Activated CD8-positive, alpha-beta memory T cell treated with anti-CD3 and anti-CD28 coated beads, Interleukin-2, amount 10 ng/mL, durations not matched to agents 7 days and 5 days (primary cell): ENCODE results near the gene ATG4B. TPM values are rescaled to one million over a fixed set of nuclear protein-coding genes. Genes with fewer than 3 reads are reported as not detected.
"Not testable (repeated sequence)": the region's sequence is repeated elsewhere in the genome, so short reads cannot be mapped to it uniquely, and the experiment has no call there.

Source experiments
- ATAC-seq: fragments of 150-1000 bp; cut with Tn5 transposase; one replicate; pipeline ENCODE4 v1.10.0; 2021; ENCODE audit warnings: moderate library complexity
- CTCF ChIA-PET: fragments of 350-600 bp; sonication (Branson Sonifier 250); formaldehyde crosslinking; loops from one replicate; lab custom pipeline; 2021; ENCODE audit warnings: antibody characterized with exemption; lab: Charles Lee
- DNase-seq: peaks from one replicate; pipeline ENCODE4 v3.0.0-alpha.2; 2020
- H3K27ac Mint-ChIP-seq: one replicate; pipeline ENCODE4 v1.8.0; 2021; ENCODE audit warnings: mild to moderate bottlenecking, mixed read lengths
- H3K27me3 Mint-ChIP-seq: one replicate; pipeline ENCODE4 v1.8.0; 2021; ENCODE audit warnings: mixed read lengths
- H3K36me3 Mint-ChIP-seq: one replicate; pipeline ENCODE4 v1.8.0; 2021; ENCODE audit warnings: mild to moderate bottlenecking, mixed read lengths
- H3K4me1 Mint-ChIP-seq: one replicate; pipeline ENCODE4 v1.8.0; 2021; ENCODE audit warnings: mixed read lengths
- H3K4me3 Mint-ChIP-seq: one replicate; pipeline ENCODE4 v1.8.0; 2021; ENCODE audit warnings: mild to moderate bottlenecking, moderate library complexity, mixed read lengths
- H3K9me3 Mint-ChIP-seq: one replicate; pipeline ENCODE4 v1.8.0; 2022; ENCODE audit warnings: low read depth, mixed read lengths
- total RNA-seq, 2 experiments: library from RNA; stranded (reverse); gene quantifications; one replicate each; pipeline ENCODE4 v1.2.3, GENCODE V29; 2021

Gene ATG4B
- total RNA-seq, result 10 to 100 TPM; 91.4 to 95.3 TPM

DNA sequence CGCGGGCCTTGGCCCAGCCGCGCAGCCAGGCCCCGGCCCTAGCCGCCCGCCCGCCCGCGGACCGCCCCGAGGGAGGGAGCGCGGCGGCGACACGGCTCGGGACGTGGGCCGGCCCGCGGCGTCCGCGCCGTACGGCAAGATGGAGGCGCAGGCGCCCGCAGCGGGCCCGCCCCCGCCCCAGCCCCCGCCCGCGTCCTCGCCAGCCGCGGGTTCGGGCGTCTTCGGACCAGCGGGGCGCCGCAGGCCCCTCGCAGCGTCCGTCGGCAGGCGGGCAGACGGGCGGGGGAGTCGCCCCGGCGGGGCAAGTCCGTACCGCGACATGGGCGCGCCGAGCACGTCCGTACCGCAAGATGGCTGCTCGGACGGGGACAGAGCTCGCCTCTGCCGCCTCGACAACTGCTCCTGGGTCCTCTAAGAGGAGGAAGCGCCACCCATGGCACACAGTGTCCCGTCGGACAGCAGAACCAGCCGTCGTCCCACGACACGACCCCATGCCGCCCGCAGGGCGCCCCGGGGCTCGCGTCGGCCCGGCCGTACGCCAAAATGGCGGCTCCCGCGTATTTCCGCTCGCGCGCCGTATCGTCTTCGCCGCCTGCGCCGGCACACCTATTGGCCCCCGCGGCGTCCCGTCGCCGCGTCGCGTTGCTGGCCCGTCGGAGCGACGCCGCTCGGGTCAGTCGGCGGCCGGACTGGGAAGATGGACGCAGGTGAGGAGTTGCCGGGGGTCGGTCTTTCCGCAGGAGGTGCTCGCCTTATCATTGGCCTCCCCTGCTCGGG, at the start of gene ATG4B, which contains the start of gene THAP4:
Gene ATG4B (plus strand): TSS at position 676 of the 777 bp plus-strand sequence. CDS start 22 bp downstream, at position 698.
Gene THAP4 (minus strand): TSS at position 141 of the 777 bp plus-strand sequence. CDS start 141 bp downstream, outside the sequence.
- H3K4me3 Mint-ChIP-seq, result peak within 1 kb of the TSS; percentile 95
- peaks cover 5% of the 10 kb centered on the region for H3K9me3 Mint-ChIP-seq
- peaks cover 24% of the 10 kb centered on the region for H3K36me3 Mint-ChIP-seq
- peak within 1 kb of the TSS; percentile 93 for H3K27ac Mint-ChIP-seq
- ATAC-seq (peak; percentile 75), DNase-seq (peak; percentile 83)
- CTCF ChIA-PET, result interaction anchor here (0.6 to 1.2 kb wide), 4 partner anchors 19 to 66 kb away, joined by 3 to 5 read pairs (median 3); partner anchors contain the start of gene ING5
- H3K27me3 Mint-ChIP-seq, result no peaks in the 10 kb centered on the region
- H3K4me1 Mint-ChIP-seq, result peaks cover 52% of the 10 kb centered on the region

- not testable (repeated sequence) for H3K27ac Mint-ChIP-seq, H3K27me3 Mint-ChIP-seq, DNase-seq, H3K4me1 Mint-ChIP-seq, H3K4me3 Mint-ChIP-seq, ATAC-seq
- H3K36me3 Mint-ChIP-seq, result peaks cover 38% of the 10 kb centered on the region
- CTCF ChIA-PET, result interaction anchor here (0.8 kb wide), 1 partner anchor 10 kb away, joined by 3 read pairs; no protein-coding TSS in a partner anchor
- H3K9me3 Mint-ChIP-seq, result peaks cover 18% of the 10 kb centered on the region
Measured at GRCh38 chr2:241589863-241590262, 47.6 kb upstream of the ATG4B start.

DNA sequence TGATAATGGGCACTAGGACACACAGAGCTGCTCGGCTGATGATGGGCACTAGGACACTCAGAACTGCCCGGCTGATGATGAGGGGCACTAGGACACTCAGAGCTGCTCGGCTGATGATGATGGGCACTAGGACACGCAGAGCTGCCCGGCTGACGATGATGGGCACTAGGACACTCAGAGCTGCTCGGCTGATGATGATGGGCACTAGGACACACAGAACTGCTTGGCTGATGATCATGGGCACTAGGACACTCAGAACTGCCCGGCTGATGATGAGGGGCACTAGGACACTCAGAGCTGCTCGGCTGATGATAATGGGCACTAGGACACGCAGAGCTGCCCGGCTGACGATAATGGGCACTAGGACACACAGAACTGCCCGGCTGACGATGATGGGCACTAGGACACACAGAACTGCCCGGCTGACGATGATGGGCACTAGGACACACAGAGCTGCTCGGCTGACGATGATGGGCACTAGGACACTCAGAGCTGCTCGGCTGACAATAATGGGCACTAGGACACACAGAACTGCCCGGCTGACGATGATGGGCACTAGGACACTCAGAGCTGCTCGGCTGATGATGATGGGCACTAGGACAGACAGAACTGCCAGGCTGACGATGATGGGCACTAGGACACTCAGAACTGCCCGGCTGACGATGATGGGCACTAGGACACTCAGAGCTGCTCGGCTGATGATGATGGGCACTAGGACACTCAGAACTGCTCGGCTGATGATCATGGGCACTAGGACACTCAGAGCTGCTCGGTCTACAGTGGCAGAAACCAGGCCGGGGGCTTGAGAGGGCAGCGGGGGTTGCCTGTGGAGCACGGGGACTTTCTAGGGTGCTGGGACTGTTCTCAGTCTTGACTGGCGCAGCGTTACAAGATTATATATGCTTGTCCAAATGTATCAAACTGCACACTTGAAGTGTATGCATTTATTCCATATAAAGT, 46.7 kb upstream of the ATG4B start:
- peaks cover 30% of the 10 kb centered on the region for H3K36me3 Mint-ChIP-seq
- not testable (repeated sequence) for H3K27ac Mint-ChIP-seq, DNase-seq, ATAC-seq, H3K4me1 Mint-ChIP-seq, H3K4me3 Mint-ChIP-seq, H3K27me3 Mint-ChIP-seq
- CTCF ChIA-PET, result interaction anchor here (0.6 to 0.8 kb wide), 2 partner anchors 11 to 333 kb away, joined by 3 read pairs; no protein-coding TSS in a partner anchor
- peaks cover 12% of the 10 kb centered on the region for H3K9me3 Mint-ChIP-seq

DNA sequence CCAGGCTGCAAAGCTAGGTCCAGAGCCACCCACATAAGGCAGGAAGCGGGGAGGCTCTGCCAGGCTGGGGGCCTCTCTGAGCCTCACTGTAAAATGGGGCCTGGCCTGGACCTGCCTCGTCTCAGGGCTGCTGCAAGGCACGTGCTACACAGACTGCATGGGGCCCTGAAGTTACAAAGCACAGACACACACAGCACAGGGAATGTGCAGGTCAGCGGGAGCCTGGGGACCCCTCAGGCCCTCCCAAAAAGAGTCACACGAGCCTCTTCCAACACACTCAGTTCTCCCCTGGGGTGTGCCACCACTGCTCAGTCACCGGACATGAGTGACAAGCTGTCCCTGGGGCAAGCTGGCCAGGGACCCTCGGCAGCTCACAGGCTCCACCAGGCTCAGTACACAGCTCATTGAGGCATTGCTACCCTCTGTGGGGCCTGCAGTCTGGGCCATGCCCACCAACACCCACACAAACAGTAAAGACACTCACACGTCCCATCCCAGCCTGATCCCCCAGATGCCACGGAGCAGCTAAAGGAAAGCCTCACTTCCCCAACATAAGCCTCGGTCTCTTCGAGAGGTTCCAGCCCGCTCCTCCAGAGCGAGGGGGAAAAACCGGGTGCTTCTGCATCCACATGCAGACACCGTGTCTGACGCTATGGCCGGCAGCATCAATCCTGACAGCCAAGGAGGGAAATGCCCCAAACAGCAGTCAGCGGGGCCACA, 45.2 kb upstream of the ATG4B start:
- Mint-ChIP-seq H3K36me3 (peaks cover 16% of the 10 kb centered on the region), H3K4me3 (no peak overlapping the region), H3K27me3 (no peaks in the 10 kb centered on the region), H3K9me3 (peaks cover 3% of the 10 kb centered on the region), H3K4me1 (no peaks in the 10 kb centered on the region), H3K27ac (no peak overlapping the region)
- ATAC-seq, result no peak
- DNase-seq, result no peak
- CTCF ChIA-PET, result interaction anchor here (0.6 kb wide), 1 partner anchor 355 kb away, joined by 3 read pairs; no protein-coding TSS in a partner anchor

DNA sequence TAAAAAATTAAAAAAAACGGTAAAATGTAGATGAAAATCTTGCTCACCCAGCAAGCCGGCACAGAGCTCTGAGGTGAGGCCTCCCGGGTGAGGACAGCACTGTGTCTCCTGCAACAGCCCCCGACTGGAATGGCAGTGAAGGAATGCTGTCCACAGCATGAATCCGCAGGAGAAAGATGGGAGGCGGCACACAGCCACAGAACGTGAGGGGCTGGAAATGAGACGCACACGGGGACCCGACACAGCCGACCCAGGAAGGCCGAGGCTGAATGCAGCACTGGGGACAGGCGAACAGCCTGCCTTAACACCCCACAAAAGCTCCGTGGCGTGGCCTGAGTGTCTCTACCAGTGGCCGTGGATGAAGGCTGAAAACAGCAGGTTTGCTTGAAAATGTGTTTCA, 44.2 kb upstream of the ATG4B start:
- Mint-ChIP-seq H3K27ac (no peak overlapping the region), H3K4me1 (no peaks in the 10 kb centered on the region), H3K4me3 (no peak overlapping the region), H3K9me3 (no peaks in the 10 kb centered on the region), H3K36me3 (peaks cover 13% of the 10 kb centered on the region), H3K27me3 (no peaks in the 10 kb centered on the region)
- DNase-seq (no peak), ATAC-seq (no peak)
- CTCF ChIA-PET, result no interaction called here

DNA sequence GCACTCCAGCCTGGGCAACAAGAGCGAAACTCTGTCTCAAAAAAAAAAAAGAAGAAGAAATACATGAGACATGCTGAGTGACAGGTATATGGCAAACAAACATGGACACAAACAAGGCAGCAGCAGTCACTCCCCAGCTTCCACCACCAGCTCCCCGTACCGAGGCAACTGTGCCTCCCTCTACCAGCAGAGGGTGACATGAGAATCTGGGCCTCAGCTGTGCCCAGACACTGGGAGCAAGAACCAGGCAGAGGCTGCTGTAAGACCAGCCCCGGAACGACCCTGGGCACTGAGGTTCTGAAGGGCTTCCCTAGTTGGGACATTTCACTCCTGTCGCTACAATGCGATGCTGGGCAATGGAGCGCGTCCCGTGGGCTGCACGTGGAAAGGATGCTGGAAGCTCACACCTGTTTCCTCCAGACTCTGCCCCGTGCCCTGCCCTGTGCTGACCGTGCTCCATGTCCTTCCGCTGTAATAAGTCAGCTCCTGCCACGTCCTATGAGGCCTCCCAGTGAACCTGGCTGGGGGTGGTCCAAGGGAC, 41.8 kb upstream of the ATG4B start:
- no peak overlapping the region for H3K4me3 Mint-ChIP-seq
- no peaks in the 10 kb centered on the region for H3K4me1 Mint-ChIP-seq
- H3K36me3 Mint-ChIP-seq, result peaks cover 9% of the 10 kb centered on the region
- ATAC-seq, result no peak
- H3K9me3 Mint-ChIP-seq, result no peaks in the 10 kb centered on the region
- no peak overlapping the region for H3K27ac Mint-ChIP-seq
- DNase-seq, result no peak
- CTCF ChIA-PET, result interaction anchor here (2.4 kb wide), 1 partner anchor 14 kb away, joined by 10 read pairs; no protein-coding TSS in a partner anchor
- H3K27me3 Mint-ChIP-seq, result no peaks in the 10 kb centered on the region

- H3K27ac Mint-ChIP-seq, result no peak overlapping the region
- no peak for DNase-seq
- H3K27me3 Mint-ChIP-seq, result no peaks in the 10 kb centered on the region
- H3K9me3 Mint-ChIP-seq, result no peaks in the 10 kb centered on the region
- H3K36me3 Mint-ChIP-seq, result peaks cover 15% of the 10 kb centered on the region
- no peak for ATAC-seq
- no peak overlapping the region for H3K4me3 Mint-ChIP-seq
- CTCF ChIA-PET, result interaction anchor here (0.8 to 1.1 kb wide), 2 partner anchors 13 to 219 kb away, joined by 3 to 4 read pairs; no protein-coding TSS in a partner anchor
- H3K4me1 Mint-ChIP-seq, result no peaks in the 10 kb centered on the region
Measured at GRCh38 chr2:241597561-241597960, 39.9 kb upstream of the ATG4B start.

GRCh38 chr2:241598061-241598460, 39.4 kb upstream of the ATG4B start:
- CTCF ChIA-PET, result interaction anchor here (0.8 to 1.1 kb wide), 4 partner anchors 13 to 220 kb away, joined by 3 to 5 read pairs (median 4); no protein-coding TSS in a partner anchor
- DNase-seq (no peak), ATAC-seq (no peak)
- Mint-ChIP-seq H3K36me3 (peaks cover 15% of the 10 kb centered on the region), H3K9me3 (no peaks in the 10 kb centered on the region), H3K27me3 (no peaks in the 10 kb centered on the region), H3K27ac (no peak overlapping the region), H3K4me1 (no peaks in the 10 kb centered on the region), H3K4me3 (no peak overlapping the region)

- no peaks in the 10 kb centered on the region for H3K27me3 Mint-ChIP-seq
Measured at GRCh38 chr2:241598487-241598886, 39.0 kb upstream of the ATG4B start.

GRCh38 chr2:241599615-241600014, 37.9 kb upstream of the ATG4B start:
- no peaks in the 10 kb centered on the region for H3K27me3 Mint-ChIP-seq
- ATAC-seq (no peak), DNase-seq (no peak)
- no peak overlapping the region for H3K4me3 Mint-ChIP-seq
- H3K9me3 Mint-ChIP-seq, result no peaks in the 10 kb centered on the region
- no peak overlapping the region for H3K27ac Mint-ChIP-seq
- H3K4me1 Mint-ChIP-seq, result no peaks in the 10 kb centered on the region
- CTCF ChIA-PET, result interaction anchor here (1.1 kb wide), 1 partner anchor 14 kb away, joined by 3 read pairs; no protein-coding TSS in a partner anchor
- H3K36me3 Mint-ChIP-seq, result peaks cover 18% of the 10 kb centered on the region

More at GRCh38 chr2:241598487-241598886, 39.0 kb upstream of the ATG4B start:
- no peak overlapping the region for H3K4me3 Mint-ChIP-seq
- ATAC-seq (no peak), DNase-seq (no peak)
- CTCF ChIA-PET, result interaction anchor here (0.8 to 1.1 kb wide), 4 partner anchors 12 to 220 kb away, joined by 3 to 5 read pairs (median 4); no protein-coding TSS in a partner anchor
- no peaks in the 10 kb centered on the region for H3K4me1 Mint-ChIP-seq
- no peaks in the 10 kb centered on the region for H3K9me3 Mint-ChIP-seq
- no peak overlapping the region for H3K27ac Mint-ChIP-seq
- peaks cover 17% of the 10 kb centered on the region for H3K36me3 Mint-ChIP-seq

GRCh38 chr2:241601841-241602240, 35.7 kb upstream of the ATG4B start:
- DNase-seq (no peak), ATAC-seq (no peak)
- H3K4me1 Mint-ChIP-seq, result no peaks in the 10 kb centered on the region
- H3K36me3 Mint-ChIP-seq, result peaks cover 22% of the 10 kb centered on the region
- H3K27me3 Mint-ChIP-seq, result no peaks in the 10 kb centered on the region
- H3K27ac Mint-ChIP-seq, result no peak overlapping the region
- no peak overlapping the region for H3K4me3 Mint-ChIP-seq
- no peaks in the 10 kb centered on the region for H3K9me3 Mint-ChIP-seq
- CTCF ChIA-PET, result no interaction called here

GRCh38 chr2:241602720-241603119, 34.8 kb upstream of the ATG4B start:
- ATAC-seq (no peak), DNase-seq (no peak)
- Mint-ChIP-seq H3K27ac (no peak overlapping the region), H3K4me3 (no peak overlapping the region), H3K36me3 (peaks cover 21% of the 10 kb centered on the region), H3K27me3 (no peaks in the 10 kb centered on the region), H3K9me3 (no peaks in the 10 kb centered on the region), H3K4me1 (no peaks in the 10 kb centered on the region)
- CTCF ChIA-PET, result no interaction called here
